ENCODE measurements around the gene LIN9.

LIN9 gene

GRCh38 chr1:226181996-226182714, 126.8 kb downstream of the LIN9 start:
- in situ Hi-C loops (cut with MboI; ENCODE audit: low sequenced_read_pairs), result no loop called here
